ENCODE data around the gene MT1A. TPM values are rescaled to one million over a fixed set of nuclear protein-coding genes. Genes with fewer than 3 reads are reported as not detected.

Gene MT1A
- total RNA-seq, 1 experiment from 2014 or later, result 2.8 TPM

DNA sequence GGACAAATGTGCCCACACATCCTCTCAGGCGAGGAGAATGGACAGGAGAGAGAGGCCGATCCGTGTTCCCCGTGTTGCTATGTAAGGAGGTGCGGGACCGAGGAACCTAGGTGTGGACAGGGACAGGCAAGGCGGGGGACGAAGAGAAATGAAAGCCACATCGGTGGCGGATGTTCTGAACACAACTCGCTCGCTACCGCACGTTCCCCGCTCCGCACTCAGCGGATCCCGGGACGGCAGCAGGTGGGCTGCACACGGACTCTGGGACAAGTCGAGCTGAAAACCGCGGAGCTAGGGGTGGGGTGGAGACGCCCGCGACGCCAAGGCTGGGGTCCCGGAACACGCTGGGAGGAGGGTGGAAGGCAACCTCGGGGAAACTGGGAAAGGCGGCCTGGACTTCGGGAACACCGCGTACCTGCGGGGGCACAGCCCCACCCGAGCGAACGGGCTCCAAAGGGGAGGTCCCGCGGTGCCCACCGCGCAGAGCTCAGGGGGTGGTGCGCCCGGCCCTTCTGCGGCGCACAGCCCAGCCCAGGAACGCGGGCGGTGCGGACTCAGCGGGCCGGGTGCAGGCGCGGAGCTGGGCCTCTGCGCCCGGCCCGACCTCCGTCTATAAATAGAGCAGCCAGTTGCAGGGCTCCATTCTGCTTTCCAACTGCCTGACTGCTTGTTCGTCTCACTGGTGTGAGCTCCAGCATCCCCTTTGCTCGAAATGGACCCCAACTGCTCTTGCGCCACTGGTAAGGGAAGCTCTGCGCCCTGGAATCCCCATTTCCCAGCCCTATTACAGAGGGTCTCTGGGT is 13.1 kb upstream of the MT1A start, which contains the start of gene MT1E (continued):
- TF ChIP-seq NFATC4 (CRISPR knock-in tag; IDR thresholded peaks at IDR 0.05), result no peak
- TF ChIP-seq ZNF138 (CRISPR knock-in tag; conservative IDR thresholded peaks at IDR 0.05), result no peak
- TF ChIP-seq, protein P1, sequence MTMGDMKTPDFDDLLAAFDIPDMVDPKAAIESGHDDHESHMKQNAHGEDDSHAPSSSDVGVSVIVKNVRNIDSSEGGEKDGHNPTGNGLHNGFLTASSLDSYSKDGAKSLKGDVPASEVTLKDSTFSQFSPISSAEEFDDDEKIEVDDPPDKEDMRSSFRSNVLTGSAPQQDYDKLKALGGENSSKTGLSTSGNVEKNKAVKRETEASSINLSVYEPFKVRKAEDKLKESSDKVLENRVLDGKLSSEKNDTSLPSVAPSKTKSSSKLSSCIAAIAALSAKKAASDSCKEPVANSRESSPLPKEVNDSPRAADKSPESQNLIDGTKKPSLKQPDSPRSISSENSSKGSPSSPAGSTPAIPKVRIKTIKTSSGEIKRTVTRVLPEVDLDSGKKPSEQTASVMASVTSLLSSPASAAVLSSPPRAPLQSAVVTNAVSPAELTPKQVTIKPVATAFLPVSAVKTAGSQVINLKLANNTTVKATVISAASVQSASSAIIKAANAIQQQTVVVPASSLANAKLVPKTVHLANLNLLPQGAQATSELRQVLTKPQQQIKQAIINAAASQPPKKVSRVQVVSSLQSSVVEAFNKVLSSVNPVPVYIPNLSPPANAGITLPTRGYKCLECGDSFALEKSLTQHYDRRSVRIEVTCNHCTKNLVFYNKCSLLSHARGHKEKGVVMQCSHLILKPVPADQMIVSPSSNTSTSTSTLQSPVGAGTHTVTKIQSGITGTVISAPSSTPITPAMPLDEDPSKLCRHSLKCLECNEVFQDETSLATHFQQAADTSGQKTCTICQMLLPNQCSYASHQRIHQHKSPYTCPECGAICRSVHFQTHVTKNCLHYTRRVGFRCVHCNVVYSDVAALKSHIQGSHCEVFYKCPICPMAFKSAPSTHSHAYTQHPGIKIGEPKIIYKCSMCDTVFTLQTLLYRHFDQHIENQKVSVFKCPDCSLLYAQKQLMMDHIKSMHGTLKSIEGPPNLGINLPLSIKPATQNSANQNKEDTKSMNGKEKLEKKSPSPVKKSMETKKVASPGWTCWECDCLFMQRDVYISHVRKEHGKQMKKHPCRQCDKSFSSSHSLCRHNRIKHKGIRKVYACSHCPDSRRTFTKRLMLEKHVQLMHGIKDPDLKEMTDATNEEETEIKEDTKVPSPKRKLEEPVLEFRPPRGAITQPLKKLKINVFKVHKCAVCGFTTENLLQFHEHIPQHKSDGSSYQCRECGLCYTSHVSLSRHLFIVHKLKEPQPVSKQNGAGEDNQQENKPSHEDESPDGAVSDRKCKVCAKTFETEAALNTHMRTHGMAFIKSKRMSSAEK (CRISPR knock-in tag; IDR thresholded peaks at IDR 0.05; ENCODE audit: borderline replicate concordance), result no peak
- TF ChIP-seq EMX1 (CRISPR knock-in tag; IDR thresholded peaks at IDR 0.05), result no peak
- TF ChIP-seq, protein P2, sequence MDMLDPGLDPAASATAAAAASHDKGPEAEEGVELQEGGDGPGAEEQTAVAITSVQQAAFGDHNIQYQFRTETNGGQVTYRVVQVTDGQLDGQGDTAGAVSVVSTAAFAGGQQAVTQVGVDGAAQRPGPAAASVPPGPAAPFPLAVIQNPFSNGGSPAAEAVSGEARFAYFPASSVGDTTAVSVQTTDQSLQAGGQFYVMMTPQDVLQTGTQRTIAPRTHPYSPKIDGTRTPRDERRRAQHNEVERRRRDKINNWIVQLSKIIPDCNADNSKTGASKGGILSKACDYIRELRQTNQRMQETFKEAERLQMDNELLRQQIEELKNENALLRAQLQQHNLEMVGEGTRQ (CRISPR knock-in tag; IDR thresholded peaks at IDR 0.05), result no peak
- TF ChIP-seq ZNF121 (CRISPR knock-in tag; IDR thresholded peaks at IDR 0.05), result no peak
- TF ChIP-seq FOXP1 (CRISPR knock-in tag; IDR thresholded peaks at IDR 0.05; ENCODE audit: borderline replicate concordance), result 0 out of 2 replicates have a peak, but pooled peaks have one; percentile 67
- TF ChIP-seq, protein P3, sequence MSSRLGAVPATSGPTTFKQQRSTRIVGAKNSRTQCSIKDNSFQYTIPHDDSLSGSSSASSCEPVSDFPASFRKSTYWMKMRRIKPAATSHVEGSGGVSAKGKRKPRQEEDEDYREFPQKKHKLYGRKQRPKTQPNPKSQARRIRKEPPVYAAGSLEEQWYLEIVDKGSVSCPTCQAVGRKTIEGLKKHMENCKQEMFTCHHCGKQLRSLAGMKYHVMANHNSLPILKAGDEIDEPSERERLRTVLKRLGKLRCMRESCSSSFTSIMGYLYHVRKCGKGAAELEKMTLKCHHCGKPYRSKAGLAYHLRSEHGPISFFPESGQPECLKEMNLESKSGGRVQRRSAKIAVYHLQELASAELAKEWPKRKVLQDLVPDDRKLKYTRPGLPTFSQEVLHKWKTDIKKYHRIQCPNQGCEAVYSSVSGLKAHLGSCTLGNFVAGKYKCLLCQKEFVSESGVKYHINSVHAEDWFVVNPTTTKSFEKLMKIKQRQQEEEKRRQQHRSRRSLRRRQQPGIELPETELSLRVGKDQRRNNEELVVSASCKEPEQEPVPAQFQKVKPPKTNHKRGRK (CRISPR knock-in tag; IDR thresholded peaks at IDR 0.05; ENCODE audit: borderline replicate concordance), result no peak

DNA sequence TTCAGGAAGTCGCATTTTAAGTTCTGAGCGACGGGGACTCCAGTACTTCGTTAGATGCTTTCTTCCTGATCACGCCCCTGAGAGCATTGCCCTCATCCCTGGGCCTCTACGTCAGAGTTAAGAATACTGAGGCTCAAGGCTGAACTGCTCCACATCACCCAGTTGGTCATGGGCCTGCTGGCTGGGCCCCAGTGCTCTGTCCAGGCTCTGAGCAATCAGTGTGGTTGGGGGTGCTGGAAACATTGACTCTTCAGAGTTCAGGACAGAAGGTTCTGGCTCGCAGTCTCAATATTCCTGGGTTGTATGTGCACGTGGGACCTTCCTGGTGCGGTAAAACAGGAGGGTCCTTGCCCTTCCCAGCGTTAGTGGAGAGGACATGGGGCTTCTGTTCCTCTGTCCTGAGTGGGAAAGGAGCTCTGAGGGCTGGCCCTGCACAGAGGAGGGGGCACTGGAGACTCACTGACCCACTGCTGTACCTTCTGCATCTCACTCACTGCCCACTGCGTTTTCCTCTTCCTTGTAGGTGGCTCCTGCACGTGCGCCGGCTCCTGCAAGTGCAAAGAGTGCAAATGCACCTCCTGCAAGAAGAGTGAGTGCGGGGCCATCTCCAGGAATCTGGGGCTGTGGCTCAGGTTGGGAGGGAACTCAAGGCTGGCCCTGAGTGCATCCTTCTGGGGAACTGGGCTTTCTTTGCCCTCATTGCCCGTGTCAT is 12.4 kb upstream of the MT1A start:
- H3K27ac Mint-ChIP-seq, result no peak overlapping the region
- ChIA-PET POLR2A (interaction anchor here (0.7 to 4.9 kb wide), 17 partner anchors 8 to 78 kb away, joined by 3 to 68 read pairs (median 6); partner anchors contain the start of genes MT1A, MT1F, MT1G and MT1H), CTCF (interaction anchor here (0.9 to 2.4 kb wide), 7 partner anchors 8 to 76 kb away, joined by 3 to 8 read pairs (median 6); no protein-coding TSS in a partner anchor)
- peak; percentile 15 for ATAC-seq
- peaks cover 2% of the 10 kb centered on the region; the same call in 1 of the 2 replicates for H3K36me3 Mint-ChIP-seq
- H3K9me3 Mint-ChIP-seq, result peaks cover 8% of the 10 kb centered on the region; the same call in 1 of the 2 replicates
- peak overlapping the region; percentile 74 for H3K4me3 Mint-ChIP-seq
- DNase-seq (ENCODE audit: low spot score), result no peak
- H3K4me1 Mint-ChIP-seq, result peaks cover 43% of the 10 kb centered on the region
- H3K27me3 Mint-ChIP-seq (ENCODE audit: low read depth), result peaks cover 98% of the 10 kb centered on the region
- TF ChIP-seq, protein P4, sequence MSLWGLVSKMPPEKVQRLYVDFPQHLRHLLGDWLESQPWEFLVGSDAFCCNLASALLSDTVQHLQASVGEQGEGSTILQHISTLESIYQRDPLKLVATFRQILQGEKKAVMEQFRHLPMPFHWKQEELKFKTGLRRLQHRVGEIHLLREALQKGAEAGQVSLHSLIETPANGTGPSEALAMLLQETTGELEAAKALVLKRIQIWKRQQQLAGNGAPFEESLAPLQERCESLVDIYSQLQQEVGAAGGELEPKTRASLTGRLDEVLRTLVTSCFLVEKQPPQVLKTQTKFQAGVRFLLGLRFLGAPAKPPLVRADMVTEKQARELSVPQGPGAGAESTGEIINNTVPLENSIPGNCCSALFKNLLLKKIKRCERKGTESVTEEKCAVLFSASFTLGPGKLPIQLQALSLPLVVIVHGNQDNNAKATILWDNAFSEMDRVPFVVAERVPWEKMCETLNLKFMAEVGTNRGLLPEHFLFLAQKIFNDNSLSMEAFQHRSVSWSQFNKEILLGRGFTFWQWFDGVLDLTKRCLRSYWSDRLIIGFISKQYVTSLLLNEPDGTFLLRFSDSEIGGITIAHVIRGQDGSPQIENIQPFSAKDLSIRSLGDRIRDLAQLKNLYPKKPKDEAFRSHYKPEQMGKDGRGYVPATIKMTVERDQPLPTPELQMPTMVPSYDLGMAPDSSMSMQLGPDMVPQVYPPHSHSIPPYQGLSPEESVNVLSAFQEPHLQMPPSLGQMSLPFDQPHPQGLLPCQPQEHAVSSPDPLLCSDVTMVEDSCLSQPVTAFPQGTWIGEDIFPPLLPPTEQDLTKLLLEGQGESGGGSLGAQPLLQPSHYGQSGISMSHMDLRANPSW (CRISPR knock-in tag; conservative IDR thresholded peaks at IDR 0.05; ENCODE audit: low read depth), result no peak
- no peak for TF ChIP-seq NR1H2 (CRISPR knock-in tag; IDR thresholded peaks at IDR 0.05)
- no peak for TF ChIP-seq SMAD4 (CRISPR knock-in tag; IDR thresholded peaks at IDR 0.05)
- no peak for TF ChIP-seq SP1 (CRISPR knock-in tag; conservative IDR thresholded peaks at IDR 0.05)
- TF ChIP-seq, protein P5, sequence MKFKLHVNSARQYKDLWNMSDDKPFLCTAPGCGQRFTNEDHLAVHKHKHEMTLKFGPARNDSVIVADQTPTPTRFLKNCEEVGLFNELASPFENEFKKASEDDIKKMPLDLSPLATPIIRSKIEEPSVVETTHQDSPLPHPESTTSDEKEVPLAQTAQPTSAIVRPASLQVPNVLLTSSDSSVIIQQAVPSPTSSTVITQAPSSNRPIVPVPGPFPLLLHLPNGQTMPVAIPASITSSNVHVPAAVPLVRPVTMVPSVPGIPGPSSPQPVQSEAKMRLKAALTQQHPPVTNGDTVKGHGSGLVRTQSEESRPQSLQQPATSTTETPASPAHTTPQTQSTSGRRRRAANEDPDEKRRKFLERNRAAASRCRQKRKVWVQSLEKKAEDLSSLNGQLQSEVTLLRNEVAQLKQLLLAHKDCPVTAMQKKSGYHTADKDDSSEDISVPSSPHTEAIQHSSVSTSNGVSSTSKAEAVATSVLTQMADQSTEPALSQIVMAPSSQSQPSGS (CRISPR knock-in tag; IDR thresholded peaks at IDR 0.05; ENCODE audit: borderline replicate concordance, low read depth), result no peak
- TF ChIP-seq, protein P6, sequence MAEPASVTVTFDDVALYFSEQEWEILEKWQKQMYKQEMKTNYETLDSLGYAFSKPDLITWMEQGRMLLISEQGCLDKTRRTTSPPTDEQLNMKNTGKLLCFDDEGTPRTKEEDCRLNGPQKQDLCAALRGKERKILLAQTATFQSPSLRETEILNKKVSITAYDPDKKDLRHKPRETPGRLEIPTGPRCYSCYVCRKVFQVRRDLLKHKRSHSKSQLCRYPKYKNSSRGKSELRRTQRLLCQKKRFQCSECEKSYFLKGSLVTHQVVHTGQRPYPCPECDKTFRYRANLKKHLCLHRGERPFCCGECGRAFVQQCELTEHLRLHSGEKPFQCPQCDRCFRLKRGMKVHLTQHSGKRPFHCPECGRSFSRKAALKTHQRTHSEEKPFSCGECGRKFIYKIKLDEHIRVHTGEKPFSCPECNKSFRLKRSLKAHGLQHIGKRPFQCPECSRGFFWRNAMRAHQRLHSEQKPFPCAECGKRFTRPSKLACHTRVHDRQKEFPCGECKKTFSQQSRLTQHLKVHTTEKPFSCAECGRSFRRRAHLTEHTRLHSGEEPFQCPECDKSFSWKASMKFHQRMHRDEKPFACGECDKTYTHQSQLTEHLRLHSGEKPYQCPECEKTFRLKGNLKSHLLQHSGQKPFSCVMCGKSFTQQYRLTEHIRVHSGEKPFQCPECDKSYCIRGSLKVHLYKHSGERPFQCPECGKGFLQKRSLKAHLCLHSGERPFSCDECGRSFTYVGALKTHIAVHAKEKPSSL (CRISPR knock-in tag; conservative IDR thresholded peaks at IDR 0.05), result no peak
- TF ChIP-seq PRRX2 (CRISPR knock-in tag; IDR thresholded peaks at IDR 0.05), result no peak
- no peak for TF ChIP-seq CREB1 (CRISPR knock-in tag; IDR thresholded peaks at IDR 0.05)
